ENCODE data around the gene TNFRSF21. TPM values are rescaled to one million over a fixed set of nuclear protein-coding genes. Genes with fewer than 3 reads are reported as not detected.
A peak's percentile ranks its signal among the peaks of the same experiment; 100 is the strongest.
"Not testable (repeated sequence)": the region's sequence is repeated elsewhere in the genome, so short reads cannot be mapped to it uniquely, and the experiment has no call there.

Gene TNFRSF21
- total and polyA plus RNA-seq, 9 of the 15 experiments (the other 6 are each of a cell fraction or from before 2014, with no cell fraction given): 0.63 to 5.7 (median 2.2) TPM

- TF ChIP-seq NKRF (IDR thresholded peaks at IDR 0.05; ENCODE audit: borderline replicate concordance): no peak
Observed at GRCh38 chr6:47275640-47276039, 34.1 kb downstream of the TNFRSF21 start (continued).

- DNase-seq (ENCODE audit: extremely low read depth in 1 of 4, low spot score in 3 of 4); BruUV-seq (replicated peaks); FAIRE-seq; CTCF ChIA-PET (ENCODE audit: low intra/inter-chr PET ratio); ATAC-seq; H3K27me3 ChIP-seq (ENCODE audit: control insufficient read depth in 2 of 2, insufficient read depth in 2 of 2, low read length in 2 of 2); H3K9ac ChIP-seq (ENCODE audit: insufficient read depth in 1 of 2, low read depth in 2 of 2, low read length in 2 of 2); H4K20me1 ChIP-seq (replicated peaks; ENCODE audit: control insufficient read depth, insufficient read depth, low read length); H3K4me1 ChIP-seq (replicated peaks in 1 of 2; ENCODE audit: control insufficient read depth in 2 of 2, insufficient read depth in 2 of 2, low read length in 2 of 2); H2AFZ ChIP-seq (ENCODE audit: low read depth, low read length); H3K4me3 ChIP-seq; POLR2A ChIA-PET; H3K79me2 ChIP-seq (ENCODE audit: control insufficient read depth, insufficient read depth, low read length); H3K4me2 ChIP-seq (ENCODE audit: insufficient read depth, low read length); H3K9me1 ChIP-seq (ENCODE audit: control insufficient read depth, insufficient read depth, low read length); H3K36me3 ChIP-seq (ENCODE audit: control insufficient read depth, insufficient read depth, low read length); intact Hi-C loops (cut with micrococcal nuclease); H3K27ac ChIP-seq (ENCODE audit: extremely low read depth, low read depth, low read length); in situ Hi-C loops (cut with MboI); H3K9me3 ChIP-seq (replicated peaks; ENCODE audit: control insufficient read depth, insufficient read depth, low read depth, low read length): not testable (repeated sequence)
- 89% methylated on average over 5 of the region's 5 CpGs for WGBS (ENCODE audit: insufficient coverage, low coverage, missing lambda C conversion rate)
- TF ChIP-seq ZNF146 (CRISPR knock-in tag; IDR thresholded peaks at IDR 0.05; ENCODE audit: unreplicated experiment): peak; percentile 84
Observed at GRCh38 chr6:47275132-47275531, 34.6 kb downstream of the TNFRSF21 start.
